GM12873 (cell line): ENCODE measurements around the gene CTNNBL1.

Source experiments
- TF ChIP-seq, protein P1 (sequence below): IDR thresholded peaks from 2 replicates; pipeline ENCODE4 v1.5.1; 2012; ENCODE audit warnings: low read depth, mild to moderate bottlenecking, moderate library complexity, low read length, control low read depth; ENCODE audit not compliant: insufficient read depth; ENCODE audit errors: missing control alignments

Gene CTNNBL1

GRCh38 chr20:37706298-37706697 lies 12.5 kb downstream of the CTNNBL1 start:
- TF ChIP-seq, protein P1, sequence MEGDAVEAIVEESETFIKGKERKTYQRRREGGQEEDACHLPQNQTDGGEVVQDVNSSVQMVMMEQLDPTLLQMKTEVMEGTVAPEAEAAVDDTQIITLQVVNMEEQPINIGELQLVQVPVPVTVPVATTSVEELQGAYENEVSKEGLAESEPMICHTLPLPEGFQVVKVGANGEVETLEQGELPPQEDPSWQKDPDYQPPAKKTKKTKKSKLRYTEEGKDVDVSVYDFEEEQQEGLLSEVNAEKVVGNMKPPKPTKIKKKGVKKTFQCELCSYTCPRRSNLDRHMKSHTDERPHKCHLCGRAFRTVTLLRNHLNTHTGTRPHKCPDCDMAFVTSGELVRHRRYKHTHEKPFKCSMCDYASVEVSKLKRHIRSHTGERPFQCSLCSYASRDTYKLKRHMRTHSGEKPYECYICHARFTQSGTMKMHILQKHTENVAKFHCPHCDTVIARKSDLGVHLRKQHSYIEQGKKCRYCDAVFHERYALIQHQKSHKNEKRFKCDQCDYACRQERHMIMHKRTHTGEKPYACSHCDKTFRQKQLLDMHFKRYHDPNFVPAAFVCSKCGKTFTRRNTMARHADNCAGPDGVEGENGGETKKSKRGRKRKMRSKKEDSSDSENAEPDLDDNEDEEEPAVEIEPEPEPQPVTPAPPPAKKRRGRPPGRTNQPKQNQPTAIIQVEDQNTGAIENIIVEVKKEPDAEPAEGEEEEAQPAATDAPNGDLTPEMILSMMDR = no peak

GRCh38 chr20:37711001-37711400 lies 17.2 kb downstream of the CTNNBL1 start:
- TF ChIP-seq, protein P1 = no peak

DNA sequence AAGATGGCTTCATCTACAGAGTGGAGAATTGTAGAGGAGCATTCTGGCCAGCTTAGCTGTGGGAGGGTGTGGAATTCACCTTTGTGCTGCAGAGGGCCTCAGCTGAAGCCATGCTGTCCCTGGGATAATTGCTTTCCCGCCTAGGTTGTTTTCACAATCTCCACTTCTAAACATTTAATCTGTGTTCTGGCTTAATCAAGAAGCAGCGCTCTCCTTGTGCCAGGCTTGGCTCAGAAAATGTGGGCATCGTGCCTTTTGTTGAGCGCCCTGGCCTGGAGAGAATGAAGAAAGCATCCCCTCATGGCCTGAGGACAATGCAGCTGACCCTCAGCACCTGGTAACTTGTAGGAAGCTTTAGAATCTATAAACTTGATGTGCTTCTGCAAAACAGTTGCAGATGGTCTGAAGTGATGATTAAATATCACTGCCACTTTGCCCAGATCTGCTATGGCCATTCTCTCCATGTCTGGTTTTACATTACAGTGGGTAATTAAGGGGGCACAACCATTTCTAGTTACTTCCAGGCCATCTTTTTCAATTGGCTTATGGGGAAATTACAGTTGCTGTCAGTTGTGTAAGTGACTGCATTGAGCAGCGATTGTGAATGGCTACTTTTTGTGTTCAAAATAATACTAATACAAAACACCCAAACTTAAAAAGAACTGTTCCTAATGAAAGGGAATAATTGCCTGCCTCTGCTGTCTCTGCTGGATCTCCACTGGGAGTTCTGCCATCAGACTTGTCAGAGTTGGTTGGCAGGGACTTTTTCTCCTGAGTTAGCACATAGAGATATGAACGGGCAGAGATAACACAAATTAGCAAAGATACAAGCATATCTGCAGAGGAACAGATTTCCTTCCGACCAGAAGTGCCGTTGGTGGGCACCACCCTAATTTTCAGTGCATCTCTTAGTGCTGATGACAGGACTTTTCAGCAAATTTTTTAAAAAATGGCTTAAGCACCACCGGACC lies 18.4 kb downstream of the CTNNBL1 start:
- TF ChIP-seq, protein P1 = no peak

DNA sequence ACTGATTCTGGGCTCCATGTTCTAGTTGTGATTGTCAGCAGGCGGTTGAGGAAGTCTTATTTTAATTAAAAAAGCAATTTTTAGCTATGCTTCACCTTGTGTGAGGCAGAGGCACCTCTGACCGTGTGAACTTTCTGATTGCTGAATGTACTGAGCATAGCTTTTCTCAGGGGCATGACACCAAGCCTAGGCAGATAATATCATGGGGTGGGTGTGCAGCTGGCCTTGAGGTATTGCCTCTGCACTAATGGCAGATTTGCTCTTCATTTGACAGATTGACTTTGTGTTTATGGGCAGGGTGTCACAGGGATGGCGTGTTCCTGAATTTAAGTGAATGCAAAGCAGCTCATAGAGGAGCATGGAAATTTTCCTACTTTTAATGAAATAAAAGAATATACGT lies 19.6 kb downstream of the CTNNBL1 start:
- TF ChIP-seq, protein P1 = no peak

DNA sequence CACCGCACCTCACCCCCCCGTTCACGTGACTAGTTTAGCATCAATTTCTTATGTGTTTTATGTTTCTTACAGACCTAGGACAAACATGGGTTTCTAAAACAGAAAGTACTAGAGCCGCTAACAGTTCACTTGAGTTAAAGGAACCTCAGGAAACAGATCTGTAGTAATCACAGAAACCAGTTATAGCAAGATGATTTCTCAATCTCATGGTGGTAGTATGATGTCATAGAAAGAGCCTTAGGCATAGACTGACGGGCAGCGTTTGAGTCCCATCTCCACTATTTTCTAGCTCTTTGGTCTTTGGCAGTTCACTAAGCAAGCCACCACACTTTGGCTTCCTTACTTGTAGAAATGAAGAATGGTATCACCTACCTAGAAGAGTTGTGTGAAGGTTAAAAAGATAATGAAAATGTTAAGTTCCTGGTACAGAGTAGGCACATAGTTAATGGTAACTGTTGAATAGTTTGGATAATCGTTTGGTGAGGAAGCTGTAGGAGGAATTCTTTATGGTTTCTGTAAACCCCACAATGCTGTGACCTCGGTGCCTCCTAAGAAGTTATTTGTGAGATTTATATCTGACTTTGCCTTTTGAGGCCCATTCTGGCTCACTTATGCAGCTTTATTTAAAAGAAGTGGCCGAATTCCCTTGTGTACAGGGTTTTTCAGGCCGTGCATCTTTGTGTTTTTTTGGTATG lies 21.3 kb downstream of the CTNNBL1 start:
- TF ChIP-seq, protein P1 = no peak

GRCh38 chr20:37721751-37722150 lies 27.9 kb downstream of the CTNNBL1 start:
- TF ChIP-seq, protein P1 = no peak

DNA sequence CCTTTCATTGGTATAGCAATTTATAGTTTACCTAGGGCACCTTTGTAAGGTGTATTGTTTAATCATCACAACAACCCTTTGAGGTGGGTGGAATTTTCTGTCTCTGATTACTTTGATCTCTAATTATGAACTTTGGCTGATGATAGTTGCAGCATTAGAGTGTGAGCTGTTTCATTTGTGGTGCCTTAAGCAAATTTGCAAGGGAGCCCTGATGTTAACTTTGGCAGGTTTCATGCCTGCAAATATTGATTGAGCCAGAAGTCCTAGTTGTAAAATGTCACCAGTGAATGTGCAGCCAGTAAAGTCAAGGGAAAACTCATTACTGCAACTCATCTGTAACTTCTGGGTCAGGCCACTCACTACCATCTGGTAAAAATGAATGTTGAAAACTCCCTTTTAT lies 29.8 kb downstream of the CTNNBL1 start:
- TF ChIP-seq, protein P1 = no peak
